HepG2 (cell line): ENCODE results near the gene ATG16L2.

Experiments used
- KDM5A ChIP-seq: fragments of 200-600 bp; sonication (generic); IDR thresholded peaks from 2 replicates; pipeline ENCODE4 v1.7.0; 2018; ENCODE audit warnings: antibody characterized with exemption, mild to moderate bottlenecking, low read length, borderline replicate concordance
- POLR2AphosphoS5 ChIP-seq: IDR thresholded peaks from 2 replicates; pipeline ENCODE4 v1.6.1; 2012; ENCODE audit warnings: low read depth, low read length
- STAT6 ChIP-seq: sonication (generic); formaldehyde crosslinking; IDR thresholded peaks from 2 replicates; pipeline ENCODE4 v1.4.0; 2020; ENCODE audit warnings: missing genetic modification reagents, mild to moderate bottlenecking, borderline replicate concordance
- ZNF296 ChIP-seq: sonication (generic); formaldehyde crosslinking; conservative IDR thresholded peaks from 2 replicates; pipeline ENCODE4 v1.5.0; 2020; ENCODE audit warnings: mild to moderate bottlenecking, missing genetic modification reagents

DNA sequence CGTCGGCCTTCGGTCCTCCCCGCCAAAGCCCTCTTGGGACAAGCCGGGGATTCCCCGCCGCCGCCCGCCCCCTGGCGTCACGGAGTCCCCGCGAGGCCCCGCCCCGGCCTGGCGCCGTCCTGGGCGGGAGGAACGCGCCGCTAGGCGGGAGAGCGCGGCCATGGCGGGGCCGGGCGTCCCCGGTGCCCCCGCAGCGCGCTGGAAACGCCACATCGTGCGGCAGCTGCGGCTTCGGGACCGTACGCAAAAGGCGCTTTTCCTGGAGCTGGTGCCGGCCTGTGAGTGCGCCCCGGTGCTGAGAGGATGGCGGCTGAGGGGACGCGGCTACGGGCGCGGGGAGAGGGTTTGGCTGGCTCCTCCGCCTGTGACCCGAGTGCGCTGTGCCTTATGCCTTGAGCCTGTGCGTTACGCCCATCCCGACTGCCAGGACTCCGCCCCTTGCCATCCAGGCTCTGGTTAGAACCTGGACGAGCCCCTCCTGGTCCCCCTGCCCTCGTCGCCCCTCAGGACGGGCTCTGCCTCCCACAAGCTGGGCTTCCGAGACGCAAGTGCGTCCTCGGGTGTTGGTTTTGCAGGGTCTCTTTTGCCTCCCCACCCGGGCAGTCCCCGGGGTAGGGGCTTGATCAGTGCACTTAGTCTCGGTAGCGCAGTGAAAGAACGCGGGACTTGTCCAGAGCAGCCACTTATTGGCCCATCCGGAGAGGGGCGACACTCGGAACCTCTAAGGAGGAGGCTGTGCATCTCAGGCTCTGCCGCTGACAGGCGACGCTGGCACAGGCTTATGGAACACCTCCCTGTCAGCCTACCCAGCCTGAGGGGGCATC is at the start of gene ATG16L2:
- 0 out of 2 replicates have a peak, but pooled peaks have one; percentile 19 for TF ChIP-seq POLR2AphosphoS5
- TF ChIP-seq ZNF296: no peak
- TF ChIP-seq KDM5A: no peak
- no peak for TF ChIP-seq STAT6 (CRISPR knock-in tag)
